Measurements from ENCODE around the gene PLEKHA7. TPM values are rescaled to one million over a fixed set of nuclear protein-coding genes. Genes with fewer than 3 reads are reported as not detected.

Gene PLEKHA7
- total RNA-seq, 1 experiment from 2014 or later: 13.0 TPM

DNA sequence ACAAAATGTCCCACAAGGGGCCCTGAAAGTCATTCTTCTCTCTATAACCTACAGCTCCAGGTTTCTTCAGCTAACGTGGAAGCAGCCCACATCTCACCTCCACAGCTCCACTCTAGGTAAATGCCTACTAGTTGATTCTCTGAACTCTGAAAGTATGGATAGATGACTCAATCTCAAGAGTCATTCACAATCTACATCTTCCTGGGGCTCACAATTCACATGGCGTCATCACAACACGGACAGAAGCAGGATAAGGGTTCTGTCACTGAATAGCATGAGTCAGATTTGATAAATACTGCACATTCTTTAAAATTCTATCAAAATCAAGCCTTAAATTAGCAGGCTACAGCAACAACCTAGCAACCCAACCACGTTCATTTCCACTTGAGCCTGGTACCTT is 96.3 kb downstream of the PLEKHA7 start:
- CTCF ChIA-PET: interaction anchor here (1.0 kb wide), 1 partner anchor 97 kb away, joined by 4 read pairs; no protein-coding TSS in a partner anchor

DNA sequence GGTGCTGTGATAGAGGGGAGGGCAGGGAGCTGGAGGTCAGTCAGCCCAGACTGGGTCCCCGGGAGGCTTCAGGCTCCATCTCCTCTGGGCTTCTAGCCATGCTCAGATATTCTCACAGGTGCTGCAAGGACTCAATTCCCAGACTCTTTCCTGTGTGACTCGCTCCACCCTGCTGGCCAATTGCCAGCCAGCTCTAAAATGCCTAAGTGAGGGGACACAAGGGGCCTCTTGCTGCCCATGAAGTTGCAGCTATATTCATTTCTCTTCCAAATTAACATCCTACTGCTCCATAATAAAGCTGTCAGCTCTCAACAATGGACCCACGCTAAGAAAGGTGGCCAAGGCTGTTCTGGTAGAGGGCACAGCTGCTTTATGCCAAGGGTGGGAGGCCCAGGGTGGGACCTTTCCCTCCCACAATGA is 101.5 kb downstream of the PLEKHA7 start:
- Mint-ChIP-seq H3K9me3 (no peaks in the 10 kb centered on the region), H3K27ac (no peak overlapping the region; the same call in 1 of the 2 replicates), H3K4me1 (peaks cover 14% of the 10 kb centered on the region), H3K4me3 (no peak overlapping the region), H3K36me3 (no peaks in the 10 kb centered on the region), H3K27me3 (ENCODE audit: low read depth) (no peaks in the 10 kb centered on the region)
- ATAC-seq (peak; percentile 74), DNase-seq (ENCODE audit: low spot score) (no peak)
- ChIA-PET POLR2A (no interaction called here), CTCF (interaction anchor here (0.5 to 2.3 kb wide), 5 partner anchors 13 to 477 kb away, joined by 3 to 7 read pairs (median 4); no protein-coding TSS in a partner anchor)
- TF ChIP-seq, protein P1, sequence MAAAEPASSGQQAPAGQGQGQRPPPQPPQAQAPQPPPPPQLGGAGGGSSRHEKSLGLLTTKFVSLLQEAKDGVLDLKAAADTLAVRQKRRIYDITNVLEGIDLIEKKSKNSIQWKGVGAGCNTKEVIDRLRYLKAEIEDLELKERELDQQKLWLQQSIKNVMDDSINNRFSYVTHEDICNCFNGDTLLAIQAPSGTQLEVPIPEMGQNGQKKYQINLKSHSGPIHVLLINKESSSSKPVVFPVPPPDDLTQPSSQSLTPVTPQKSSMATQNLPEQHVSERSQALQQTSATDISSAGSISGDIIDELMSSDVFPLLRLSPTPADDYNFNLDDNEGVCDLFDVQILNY (CRISPR knock-in tag; IDR thresholded peaks at IDR 0.05): no peak
- TF ChIP-seq OVOL2 (CRISPR knock-in tag; IDR thresholded peaks at IDR 0.05; ENCODE audit: borderline replicate concordance) (no peak), NR2C2 (CRISPR knock-in tag; IDR thresholded peaks at IDR 0.05) (no peak)

More for the DNA sequence above, 96.3 kb downstream of the PLEKHA7 start:
- Mint-ChIP-seq H3K4me1 (peaks cover 7% of the 10 kb centered on the region), H3K36me3 (no peaks in the 10 kb centered on the region), H3K27me3 (ENCODE audit: low read depth) (peaks cover 4% of the 10 kb centered on the region), H3K9me3 (no peaks in the 10 kb centered on the region), H3K27ac (no peak overlapping the region), H3K4me3 (no peak overlapping the region)
- no peak for TF ChIP-seq ELF4 (CRISPR knock-in tag; IDR thresholded peaks at IDR 0.05; ENCODE audit: low read depth)
- no peak for TF ChIP-seq FOXP1 (CRISPR knock-in tag; IDR thresholded peaks at IDR 0.05; ENCODE audit: borderline replicate concordance)
- TF ChIP-seq GTF2I (CRISPR knock-in tag; conservative IDR thresholded peaks at IDR 0.05): no peak
- TF ChIP-seq, protein P2, sequence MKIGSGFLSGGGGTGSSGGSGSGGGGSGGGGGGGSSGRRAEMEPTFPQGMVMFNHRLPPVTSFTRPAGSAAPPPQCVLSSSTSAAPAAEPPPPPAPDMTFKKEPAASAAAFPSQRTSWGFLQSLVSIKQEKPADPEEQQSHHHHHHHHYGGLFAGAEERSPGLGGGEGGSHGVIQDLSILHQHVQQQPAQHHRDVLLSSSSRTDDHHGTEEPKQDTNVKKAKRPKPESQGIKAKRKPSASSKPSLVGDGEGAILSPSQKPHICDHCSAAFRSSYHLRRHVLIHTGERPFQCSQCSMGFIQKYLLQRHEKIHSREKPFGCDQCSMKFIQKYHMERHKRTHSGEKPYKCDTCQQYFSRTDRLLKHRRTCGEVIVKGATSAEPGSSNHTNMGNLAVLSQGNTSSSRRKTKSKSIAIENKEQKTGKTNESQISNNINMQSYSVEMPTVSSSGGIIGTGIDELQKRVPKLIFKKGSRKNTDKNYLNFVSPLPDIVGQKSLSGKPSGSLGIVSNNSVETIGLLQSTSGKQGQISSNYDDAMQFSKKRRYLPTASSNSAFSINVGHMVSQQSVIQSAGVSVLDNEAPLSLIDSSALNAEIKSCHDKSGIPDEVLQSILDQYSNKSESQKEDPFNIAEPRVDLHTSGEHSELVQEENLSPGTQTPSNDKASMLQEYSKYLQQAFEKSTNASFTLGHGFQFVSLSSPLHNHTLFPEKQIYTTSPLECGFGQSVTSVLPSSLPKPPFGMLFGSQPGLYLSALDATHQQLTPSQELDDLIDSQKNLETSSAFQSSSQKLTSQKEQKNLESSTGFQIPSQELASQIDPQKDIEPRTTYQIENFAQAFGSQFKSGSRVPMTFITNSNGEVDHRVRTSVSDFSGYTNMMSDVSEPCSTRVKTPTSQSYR (CRISPR knock-in tag; IDR thresholded peaks at IDR 0.05): no peak
- TF ChIP-seq TEAD1 (CRISPR knock-in tag; IDR thresholded peaks at IDR 0.05): no peak
- POLR2A ChIA-PET: no interaction called here
- ATAC-seq (no peak), DNase-seq (ENCODE audit: low spot score) (no peak)

DNA sequence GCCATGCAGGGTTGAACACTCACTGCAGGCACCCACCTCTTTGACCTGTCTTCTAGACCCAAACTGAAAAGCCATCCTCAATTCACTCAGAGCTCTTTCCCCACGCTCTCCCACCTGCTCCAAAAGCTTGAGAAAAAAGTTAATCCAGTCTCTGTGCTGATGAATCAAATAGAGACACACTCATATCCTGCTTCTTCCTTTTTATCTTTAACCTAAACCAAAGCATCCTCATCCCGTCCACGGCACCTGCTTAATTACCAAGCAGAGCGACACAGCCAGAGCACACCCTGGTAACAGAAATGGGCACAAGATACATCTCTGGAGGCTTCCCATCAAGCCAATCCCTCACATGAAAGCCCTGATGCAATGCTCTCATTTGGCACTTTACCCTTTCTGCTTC is 102.6 kb downstream of the PLEKHA7 start:
- H3K27ac Mint-ChIP-seq: no peak overlapping the region
- no peaks in the 10 kb centered on the region for H3K27me3 Mint-ChIP-seq (ENCODE audit: low read depth)
- H3K9me3 Mint-ChIP-seq: no peaks in the 10 kb centered on the region
- POLR2A ChIA-PET: no interaction called here
- TF ChIP-seq, protein P3, sequence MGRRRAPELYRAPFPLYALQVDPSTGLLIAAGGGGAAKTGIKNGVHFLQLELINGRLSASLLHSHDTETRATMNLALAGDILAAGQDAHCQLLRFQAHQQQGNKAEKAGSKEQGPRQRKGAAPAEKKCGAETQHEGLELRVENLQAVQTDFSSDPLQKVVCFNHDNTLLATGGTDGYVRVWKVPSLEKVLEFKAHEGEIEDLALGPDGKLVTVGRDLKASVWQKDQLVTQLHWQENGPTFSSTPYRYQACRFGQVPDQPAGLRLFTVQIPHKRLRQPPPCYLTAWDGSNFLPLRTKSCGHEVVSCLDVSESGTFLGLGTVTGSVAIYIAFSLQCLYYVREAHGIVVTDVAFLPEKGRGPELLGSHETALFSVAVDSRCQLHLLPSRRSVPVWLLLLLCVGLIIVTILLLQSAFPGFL (CRISPR knock-in tag; IDR thresholded peaks at IDR 0.05; ENCODE audit: borderline replicate concordance): no peak
- TF ChIP-seq AR (CRISPR knock-in tag; IDR thresholded peaks at IDR 0.05) (no peak), FOXP1 (CRISPR knock-in tag; IDR thresholded peaks at IDR 0.05; ENCODE audit: borderline replicate concordance) (no peak), ETV6 (CRISPR knock-in tag; IDR thresholded peaks at IDR 0.05) (no peak), ATF6 (CRISPR knock-in tag; IDR thresholded peaks at IDR 0.05) (no peak), ESRRA (CRISPR knock-in tag; IDR thresholded peaks at IDR 0.05; ENCODE audit: borderline replicate concordance) (no peak), IRF2 (CRISPR knock-in tag; IDR thresholded peaks at IDR 0.05; ENCODE audit: borderline replicate concordance, low read depth) (no peak), OVOL2 (CRISPR knock-in tag; IDR thresholded peaks at IDR 0.05; ENCODE audit: borderline replicate concordance) (no peak), ZNF416 (CRISPR knock-in tag; IDR thresholded peaks at IDR 0.05) (no peak), JAZF1 (CRISPR knock-in tag; IDR thresholded peaks at IDR 0.05) (no peak)
- TF ChIP-seq, protein P4, sequence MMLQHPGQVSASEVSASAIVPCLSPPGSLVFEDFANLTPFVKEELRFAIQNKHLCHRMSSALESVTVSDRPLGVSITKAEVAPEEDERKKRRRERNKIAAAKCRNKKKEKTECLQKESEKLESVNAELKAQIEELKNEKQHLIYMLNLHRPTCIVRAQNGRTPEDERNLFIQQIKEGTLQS (CRISPR knock-in tag; conservative IDR thresholded peaks at IDR 0.05): no peak
- TF ChIP-seq, protein P5, sequence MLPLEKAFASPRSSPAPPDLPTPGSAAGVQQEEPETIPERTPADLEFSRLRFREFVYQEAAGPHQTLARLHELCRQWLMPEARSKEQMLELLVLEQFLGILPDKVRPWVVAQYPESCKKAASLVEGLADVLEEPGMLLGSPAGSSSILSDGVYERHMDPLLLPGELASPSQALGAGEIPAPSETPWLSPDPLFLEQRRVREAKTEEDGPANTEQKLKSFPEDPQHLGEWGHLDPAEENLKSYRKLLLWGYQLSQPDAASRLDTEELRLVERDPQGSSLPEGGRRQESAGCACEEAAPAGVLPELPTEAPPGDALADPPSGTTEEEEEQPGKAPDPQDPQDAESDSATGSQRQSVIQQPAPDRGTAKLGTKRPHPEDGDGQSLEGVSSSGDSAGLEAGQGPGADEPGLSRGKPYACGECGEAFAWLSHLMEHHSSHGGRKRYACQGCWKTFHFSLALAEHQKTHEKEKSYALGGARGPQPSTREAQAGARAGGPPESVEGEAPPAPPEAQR (CRISPR knock-in tag; IDR thresholded peaks at IDR 0.05): no peak
- H3K4me3 Mint-ChIP-seq: no peak overlapping the region
- CTCF ChIA-PET: interaction anchor here (1.5 to 2.3 kb wide), 3 partner anchors 91 to 152 kb away, joined by 4 to 7 read pairs (median 5); no protein-coding TSS in a partner anchor
- H3K36me3 Mint-ChIP-seq: no peaks in the 10 kb centered on the region
- no peak for DNase-seq (ENCODE audit: low spot score)
- no peak for ATAC-seq
- H3K4me1 Mint-ChIP-seq: peaks cover 14% of the 10 kb centered on the region

All from WTC11 (cell line).